K562 (cell line): ENCODE measurements around the gene MFSD11. TPM values are rescaled to one million over a fixed set of nuclear protein-coding genes. Genes with fewer than 3 reads are reported as not detected.

Experiments
- CHD4 ChIP-seq: fragments of 200-600 bp; sonication (generic); IDR thresholded peaks from 3 replicates; pipeline ENCODE4 v1.6.1; 2012; ENCODE audit warnings: low read depth, mild to moderate bottlenecking, mixed read lengths, low read length, inconsistent platforms; ENCODE audit not compliant: insufficient read depth, insufficient replicate concordance, poor library complexity, severe bottlenecking
- SNRNP70 ChIP-seq: fragments of 200-400 bp; formaldehyde crosslinking; optimal IDR thresholded peaks from 2 replicates; pipeline ENCODE3; 2017; ENCODE audit warnings: low read depth, low read length
- SRSF1 ChIP-seq: fragments of 200-400 bp; formaldehyde crosslinking; IDR thresholded peaks from 2 replicates; pipeline ENCODE4 v1.6.1; 2017; ENCODE audit warnings: mild to moderate bottlenecking, low read depth, low read length, moderate library complexity
- STAT5A ChIP-seq: IDR thresholded peaks from 2 replicates; pipeline ENCODE4 v1.6.1; 2012; ENCODE audit warnings: low read length, inconsistent platforms, borderline replicate concordance
- XRCC5 ChIP-seq: fragments of 200-400 bp; formaldehyde crosslinking; IDR thresholded peaks from 2 replicates; pipeline ENCODE4 v1.6.1; 2017; ENCODE audit warnings: low read depth, mild to moderate bottlenecking, low read length
- ZNF668 ChIP-seq: fragments of 250-450 bp; sonication (Bioruptor Pico); IDR thresholded peaks from 2 replicates; pipeline ENCODE4 v1.8.0; 2022; ENCODE audit warnings: mild to moderate bottlenecking, inconsistent platforms
- ZNF76 ChIP-seq: fragments of 250-450 bp; sonication (Bioruptor Pico); IDR thresholded peaks from 2 replicates; pipeline ENCODE4 v1.4.0; 2020; ENCODE audit warnings: mild to moderate bottlenecking, moderate library complexity, borderline replicate concordance
- polyA plus RNA-seq, 8 experiments: library from polyadenylated mRNA; depleted of rRNA in 4 of 8; stranded (reverse) in 5 of 8; unstranded in 3 of 8; fragments of >200 nt; fragmentation: Nextera tagmentation in 2 of 8; fragmentation: Illumina TruSeq in 1 of 8; extraction: Ambion mirVana in 2 of 8; extraction: Trizol in 1 of 8; gene quantifications; 2 replicates each; pipeline versions ENCODE4 v1.2.1 to v1.2.3, GENCODE V29; 2011 to 2014; ENCODE audit warnings: inconsistent platforms in 1 of 8, missing spikeins in 1 of 8
- total RNA-seq, 7 experiments: library from RNA; depleted of rRNA in 6 of 7; stranded (reverse); fragments of >200 nt in 6 of 7; fragmentation: Illumina TruSeq in 2 of 7; extraction: Trizol in 2 of 7; gene quantifications; 2 replicates each; pipeline versions ENCODE4 v1.2.1 to v1.2.3, GENCODE V29; 2011 to 2021; ENCODE audit warnings: low replicate concordance in 1 of 7
- TF ChIP-seq, protein P1 (sequence below): fragments of 200-600 bp; sonication (generic); IDR thresholded peaks from one replicate; pipeline ENCODE4 v1.6.1; 2012; ENCODE audit warnings: mild to moderate bottlenecking, low read depth, low read length, inconsistent platforms
- TF ChIP-seq, protein P2 (sequence below): sonication (generic); formaldehyde crosslinking; IDR thresholded peaks from 2 replicates; pipeline ENCODE4 v1.8.1; 2023; ENCODE audit warnings: mild to moderate bottlenecking, missing genetic modification reagents
- TF ChIP-seq, protein P3 (sequence below): fragments of 150-350 bp; IDR thresholded peaks from 2 replicates; pipeline ENCODE4 v1.6.1; 2014; ENCODE audit warnings: low read depth, mild to moderate bottlenecking, low read length, borderline replicate concordance

Gene MFSD11
- total and polyA plus RNA-seq, 9 of the 15 experiments (the other 6 are each of a cell fraction or from before 2014, with no cell fraction given) = 14.4 to 24.5 (median 19.9) TPM

DNA sequence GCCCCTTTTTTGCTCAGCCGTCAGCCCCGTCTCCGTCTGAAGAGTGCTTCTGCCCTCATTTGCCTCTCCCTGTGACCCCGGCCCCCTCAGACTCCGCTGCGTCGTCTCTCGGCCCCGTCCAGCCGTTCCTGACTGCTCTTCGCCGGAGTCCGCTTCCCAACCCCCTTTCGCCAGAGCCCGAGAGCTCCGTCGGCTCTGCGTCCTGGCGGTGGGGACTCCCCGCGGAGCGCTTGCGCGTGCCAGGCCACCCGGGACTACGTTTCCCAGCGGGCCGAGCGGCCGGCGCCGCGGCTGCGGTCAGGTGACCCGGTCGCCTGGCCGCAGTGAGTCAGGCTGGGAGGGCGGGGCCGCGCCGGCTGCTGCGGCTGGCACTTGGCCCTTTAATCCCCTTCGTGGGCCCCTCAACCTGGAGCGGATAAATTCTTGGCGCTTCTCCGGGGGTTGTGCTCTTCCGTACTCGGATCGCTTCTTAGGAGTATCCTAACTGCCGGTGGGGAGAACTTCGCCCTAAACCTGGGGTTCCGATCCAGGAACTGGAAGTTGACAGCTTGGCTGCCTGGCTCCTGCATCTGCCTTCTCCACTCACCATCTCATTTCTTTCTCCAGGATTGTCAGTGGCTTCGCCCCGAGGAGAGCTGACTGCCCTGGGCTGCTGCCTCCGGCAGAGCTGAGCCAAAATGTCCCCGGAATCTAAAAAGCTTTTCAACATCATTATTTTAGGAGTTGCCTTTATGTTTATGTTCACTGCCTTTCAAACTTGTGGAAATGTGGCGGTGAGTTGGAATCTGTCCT lies at the start of gene MFSD11 (continued):
- no peak for TF ChIP-seq SRSF1
- TF ChIP-seq, protein P1, sequence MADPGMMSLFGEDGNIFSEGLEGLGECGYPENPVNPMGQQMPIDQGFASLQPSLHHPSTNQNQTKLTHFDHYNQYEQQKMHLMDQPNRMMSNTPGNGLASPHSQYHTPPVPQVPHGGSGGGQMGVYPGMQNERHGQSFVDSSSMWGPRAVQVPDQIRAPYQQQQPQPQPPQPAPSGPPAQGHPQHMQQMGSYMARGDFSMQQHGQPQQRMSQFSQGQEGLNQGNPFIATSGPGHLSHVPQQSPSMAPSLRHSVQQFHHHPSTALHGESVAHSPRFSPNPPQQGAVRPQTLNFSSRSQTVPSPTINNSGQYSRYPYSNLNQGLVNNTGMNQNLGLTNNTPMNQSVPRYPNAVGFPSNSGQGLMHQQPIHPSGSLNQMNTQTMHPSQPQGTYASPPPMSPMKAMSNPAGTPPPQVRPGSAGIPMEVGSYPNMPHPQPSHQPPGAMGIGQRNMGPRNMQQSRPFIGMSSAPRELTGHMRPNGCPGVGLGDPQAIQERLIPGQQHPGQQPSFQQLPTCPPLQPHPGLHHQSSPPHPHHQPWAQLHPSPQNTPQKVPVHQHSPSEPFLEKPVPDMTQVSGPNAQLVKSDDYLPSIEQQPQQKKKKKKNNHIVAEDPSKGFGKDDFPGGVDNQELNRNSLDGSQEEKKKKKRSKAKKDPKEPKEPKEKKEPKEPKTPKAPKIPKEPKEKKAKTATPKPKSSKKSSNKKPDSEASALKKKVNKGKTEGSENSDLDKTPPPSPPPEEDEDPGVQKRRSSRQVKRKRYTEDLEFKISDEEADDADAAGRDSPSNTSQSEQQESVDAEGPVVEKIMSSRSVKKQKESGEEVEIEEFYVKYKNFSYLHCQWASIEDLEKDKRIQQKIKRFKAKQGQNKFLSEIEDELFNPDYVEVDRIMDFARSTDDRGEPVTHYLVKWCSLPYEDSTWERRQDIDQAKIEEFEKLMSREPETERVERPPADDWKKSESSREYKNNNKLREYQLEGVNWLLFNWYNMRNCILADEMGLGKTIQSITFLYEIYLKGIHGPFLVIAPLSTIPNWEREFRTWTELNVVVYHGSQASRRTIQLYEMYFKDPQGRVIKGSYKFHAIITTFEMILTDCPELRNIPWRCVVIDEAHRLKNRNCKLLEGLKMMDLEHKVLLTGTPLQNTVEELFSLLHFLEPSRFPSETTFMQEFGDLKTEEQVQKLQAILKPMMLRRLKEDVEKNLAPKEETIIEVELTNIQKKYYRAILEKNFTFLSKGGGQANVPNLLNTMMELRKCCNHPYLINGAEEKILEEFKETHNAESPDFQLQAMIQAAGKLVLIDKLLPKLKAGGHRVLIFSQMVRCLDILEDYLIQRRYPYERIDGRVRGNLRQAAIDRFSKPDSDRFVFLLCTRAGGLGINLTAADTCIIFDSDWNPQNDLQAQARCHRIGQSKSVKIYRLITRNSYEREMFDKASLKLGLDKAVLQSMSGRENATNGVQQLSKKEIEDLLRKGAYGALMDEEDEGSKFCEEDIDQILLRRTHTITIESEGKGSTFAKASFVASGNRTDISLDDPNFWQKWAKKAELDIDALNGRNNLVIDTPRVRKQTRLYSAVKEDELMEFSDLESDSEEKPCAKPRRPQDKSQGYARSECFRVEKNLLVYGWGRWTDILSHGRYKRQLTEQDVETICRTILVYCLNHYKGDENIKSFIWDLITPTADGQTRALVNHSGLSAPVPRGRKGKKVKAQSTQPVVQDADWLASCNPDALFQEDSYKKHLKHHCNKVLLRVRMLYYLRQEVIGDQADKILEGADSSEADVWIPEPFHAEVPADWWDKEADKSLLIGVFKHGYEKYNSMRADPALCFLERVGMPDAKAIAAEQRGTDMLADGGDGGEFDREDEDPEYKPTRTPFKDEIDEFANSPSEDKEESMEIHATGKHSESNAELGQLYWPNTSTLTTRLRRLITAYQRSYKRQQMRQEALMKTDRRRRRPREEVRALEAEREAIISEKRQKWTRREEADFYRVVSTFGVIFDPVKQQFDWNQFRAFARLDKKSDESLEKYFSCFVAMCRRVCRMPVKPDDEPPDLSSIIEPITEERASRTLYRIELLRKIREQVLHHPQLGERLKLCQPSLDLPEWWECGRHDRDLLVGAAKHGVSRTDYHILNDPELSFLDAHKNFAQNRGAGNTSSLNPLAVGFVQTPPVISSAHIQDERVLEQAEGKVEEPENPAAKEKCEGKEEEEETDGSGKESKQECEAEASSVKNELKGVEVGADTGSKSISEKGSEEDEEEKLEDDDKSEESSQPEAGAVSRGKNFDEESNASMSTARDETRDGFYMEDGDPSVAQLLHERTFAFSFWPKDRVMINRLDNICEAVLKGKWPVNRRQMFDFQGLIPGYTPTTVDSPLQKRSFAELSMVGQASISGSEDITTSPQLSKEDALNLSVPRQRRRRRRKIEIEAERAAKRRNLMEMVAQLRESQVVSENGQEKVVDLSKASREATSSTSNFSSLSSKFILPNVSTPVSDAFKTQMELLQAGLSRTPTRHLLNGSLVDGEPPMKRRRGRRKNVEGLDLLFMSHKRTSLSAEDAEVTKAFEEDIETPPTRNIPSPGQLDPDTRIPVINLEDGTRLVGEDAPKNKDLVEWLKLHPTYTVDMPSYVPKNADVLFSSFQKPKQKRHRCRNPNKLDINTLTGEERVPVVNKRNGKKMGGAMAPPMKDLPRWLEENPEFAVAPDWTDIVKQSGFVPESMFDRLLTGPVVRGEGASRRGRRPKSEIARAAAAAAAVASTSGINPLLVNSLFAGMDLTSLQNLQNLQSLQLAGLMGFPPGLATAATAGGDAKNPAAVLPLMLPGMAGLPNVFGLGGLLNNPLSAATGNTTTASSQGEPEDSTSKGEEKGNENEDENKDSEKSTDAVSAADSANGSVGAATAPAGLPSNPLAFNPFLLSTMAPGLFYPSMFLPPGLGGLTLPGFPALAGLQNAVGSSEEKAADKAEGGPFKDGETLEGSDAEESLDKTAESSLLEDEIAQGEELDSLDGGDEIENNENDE = no peak
- TF ChIP-seq STAT5A = no peak
- TF ChIP-seq ZNF76 (CRISPR knock-in tag) = peak; percentile 48; the same call in 1 of the 2 replicates
- no peak for TF ChIP-seq CHD4
- TF ChIP-seq, protein P2, sequence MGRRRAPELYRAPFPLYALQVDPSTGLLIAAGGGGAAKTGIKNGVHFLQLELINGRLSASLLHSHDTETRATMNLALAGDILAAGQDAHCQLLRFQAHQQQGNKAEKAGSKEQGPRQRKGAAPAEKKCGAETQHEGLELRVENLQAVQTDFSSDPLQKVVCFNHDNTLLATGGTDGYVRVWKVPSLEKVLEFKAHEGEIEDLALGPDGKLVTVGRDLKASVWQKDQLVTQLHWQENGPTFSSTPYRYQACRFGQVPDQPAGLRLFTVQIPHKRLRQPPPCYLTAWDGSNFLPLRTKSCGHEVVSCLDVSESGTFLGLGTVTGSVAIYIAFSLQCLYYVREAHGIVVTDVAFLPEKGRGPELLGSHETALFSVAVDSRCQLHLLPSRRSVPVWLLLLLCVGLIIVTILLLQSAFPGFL (CRISPR knock-in tag) = peak; percentile 77; the same call in 1 of the 2 replicates
- TF ChIP-seq XRCC5 = no peak
- TF ChIP-seq SNRNP70 = no peak
- TF ChIP-seq, protein P3, sequence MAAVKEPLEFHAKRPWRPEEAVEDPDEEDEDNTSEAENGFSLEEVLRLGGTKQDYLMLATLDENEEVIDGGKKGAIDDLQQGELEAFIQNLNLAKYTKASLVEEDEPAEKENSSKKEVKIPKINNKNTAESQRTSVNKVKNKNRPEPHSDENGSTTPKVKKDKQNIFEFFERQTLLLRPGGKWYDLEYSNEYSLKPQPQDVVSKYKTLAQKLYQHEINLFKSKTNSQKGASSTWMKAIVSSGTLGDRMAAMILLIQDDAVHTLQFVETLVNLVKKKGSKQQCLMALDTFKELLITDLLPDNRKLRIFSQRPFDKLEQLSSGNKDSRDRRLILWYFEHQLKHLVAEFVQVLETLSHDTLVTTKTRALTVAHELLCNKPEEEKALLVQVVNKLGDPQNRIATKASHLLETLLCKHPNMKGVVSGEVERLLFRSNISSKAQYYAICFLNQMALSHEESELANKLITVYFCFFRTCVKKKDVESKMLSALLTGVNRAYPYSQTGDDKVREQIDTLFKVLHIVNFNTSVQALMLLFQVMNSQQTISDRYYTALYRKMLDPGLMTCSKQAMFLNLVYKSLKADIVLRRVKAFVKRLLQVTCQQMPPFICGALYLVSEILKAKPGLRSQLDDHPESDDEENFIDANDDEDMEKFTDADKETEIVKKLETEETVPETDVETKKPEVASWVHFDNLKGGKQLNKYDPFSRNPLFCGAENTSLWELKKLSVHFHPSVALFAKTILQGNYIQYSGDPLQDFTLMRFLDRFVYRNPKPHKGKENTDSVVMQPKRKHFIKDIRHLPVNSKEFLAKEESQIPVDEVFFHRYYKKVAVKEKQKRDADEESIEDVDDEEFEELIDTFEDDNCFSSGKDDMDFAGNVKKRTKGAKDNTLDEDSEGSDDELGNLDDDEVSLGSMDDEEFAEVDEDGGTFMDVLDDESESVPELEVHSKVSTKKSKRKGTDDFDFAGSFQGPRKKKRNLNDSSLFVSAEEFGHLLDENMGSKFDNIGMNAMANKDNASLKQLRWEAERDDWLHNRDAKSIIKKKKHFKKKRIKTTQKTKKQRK = no peak
- TF ChIP-seq ZNF668 (CRISPR knock-in tag) = no peak
